Measurements from ENCODE around the gene SLC15A2. TPM values are rescaled to one million over a fixed set of nuclear protein-coding genes. Genes with fewer than 3 reads are reported as not detected.
A peak's percentile ranks its signal among the peaks of the same experiment; 100 is the strongest.

The SLC15A2 gene
- polyA plus RNA-seq, 1 donor from 2014 or later = 2.0 TPM

- no peak overlapping the region for H3K4me3 Mint-ChIP-seq
- no peak overlapping the region for H3K27ac Mint-ChIP-seq
- H3K27me3 Mint-ChIP-seq = no peaks in the 10 kb centered on the region
- H3K9me3 Mint-ChIP-seq = peaks cover 2 to 12% (median 7%) of the 10 kb centered on the region in 3 donors
- peaks cover 14% of the 10 kb centered on the region for H3K36me3 Mint-ChIP-seq
- H3K4me1 Mint-ChIP-seq = peaks cover 27 to 31% (median 28%) of the 10 kb centered on the region in 3 donors
Observed at GRCh38 chr3:121985846-121986245, 91.6 kb downstream of the SLC15A2 start.

DNA sequence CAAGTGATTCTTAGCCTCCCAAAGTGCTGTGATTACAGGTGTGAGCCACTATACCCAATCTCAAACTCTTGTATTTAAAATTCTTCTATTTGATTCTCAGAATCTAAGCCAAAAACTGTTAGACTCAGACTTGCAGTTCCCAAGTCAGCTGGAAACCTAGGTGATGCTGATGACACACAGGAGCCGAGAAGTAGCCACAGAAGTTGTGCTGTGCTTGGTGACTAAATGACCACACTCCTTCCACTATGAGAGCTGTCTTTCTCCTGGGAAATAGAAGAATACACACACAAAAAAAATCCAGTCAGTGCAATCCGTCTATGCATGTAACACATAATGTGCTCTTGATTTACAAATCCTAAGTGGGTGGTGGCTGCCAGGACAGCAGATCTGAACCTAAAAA lies 93.9 kb downstream of the SLC15A2 start:
- peaks cover 20% of the 10 kb centered on the region for H3K36me3 Mint-ChIP-seq
- H3K4me3 Mint-ChIP-seq = no peak overlapping the region
- H3K27me3 Mint-ChIP-seq = no peaks in the 10 kb centered on the region
- peaks cover 33 to 37% (median 37%) of the 10 kb centered on the region in 3 donors for H3K4me1 Mint-ChIP-seq
- H3K27ac Mint-ChIP-seq = peak overlapping the region in 1 of 3 donors; percentile 6
- peaks cover 2 to 12% (median 4%) of the 10 kb centered on the region in 3 donors for H3K9me3 Mint-ChIP-seq

- no peaks in the 10 kb centered on the region for H3K27me3 Mint-ChIP-seq
- H3K4me1 Mint-ChIP-seq = peaks cover 40 to 50% (median 47%) of the 10 kb centered on the region in 3 donors
- H3K36me3 Mint-ChIP-seq = peaks cover 14% of the 10 kb centered on the region
- no peak overlapping the region for H3K27ac Mint-ChIP-seq
- peak overlapping the region in 1 of 4 donors; percentile 23 for H3K4me3 Mint-ChIP-seq
- H3K9me3 Mint-ChIP-seq = no peaks in the 10 kb centered on the region
Observed at GRCh38 chr3:121989943-121990342, 95.7 kb downstream of the SLC15A2 start.

- peaks cover 58 to 72% (median 66%) of the 10 kb centered on the region in 3 donors for H3K4me1 Mint-ChIP-seq
- peak overlapping the region; percentile 22 to 90 (median 64) for H3K4me3 Mint-ChIP-seq
- H3K27me3 Mint-ChIP-seq = no peaks in the 10 kb centered on the region
- peak overlapping the region; percentile 72 to 93 (median 87) for H3K27ac Mint-ChIP-seq
- H3K9me3 Mint-ChIP-seq = no peaks in the 10 kb centered on the region
- peaks cover 11% of the 10 kb centered on the region for H3K36me3 Mint-ChIP-seq
Observed at GRCh38 chr3:121992601-121993560, 98.7 kb downstream of the SLC15A2 start.

Other genes with a start within 250 kb of the SLC15A2 start
- 468 TPM for gene HCLS1, start 233.5 kb upstream of the SLC15A2 start, polyA plus RNA-seq
- gene GOLGB1, start 144.7 kb upstream of the SLC15A2 start, polyA plus RNA-seq = 10.0 TPM
- gene IQCB1, start 59.3 kb upstream of the SLC15A2 start, polyA plus RNA-seq = 28.6 TPM
- gene EAF2, start 59.2 kb upstream of the SLC15A2 start, polyA plus RNA-seq = 296 TPM
- 4.0 TPM for gene ILDR1, start 127.8 kb downstream of the SLC15A2 start, polyA plus RNA-seq
- 85.1 TPM for gene CD86, start 161.0 kb downstream of the SLC15A2 start, polyA plus RNA-seq